Ovary (tissue), 9 donors: ENCODE results near the gene ABHD12. TPM values are rescaled to one million over a fixed set of nuclear protein-coding genes. Genes with fewer than 3 reads are reported as not detected.

Experiments used
- DNase-seq, 5 donors: peaks; one replicate each; pipeline ENCODE4 v3.0.0-alpha.2; 2019 to 2020
- H3K27ac ChIP-seq, 2 donors: fragments of 200-600 bp; one replicate each; pipeline versions ENCODE4 v1.5.1 to v1.8.0; 2019 to 2022
- H3K27me3 ChIP-seq: fragments of 200-600 bp; one replicate; pipeline ENCODE4 v1.8.0; 2022
- H3K36me3 ChIP-seq: fragments of 200-600 bp; sonication (generic); one replicate; pipeline ENCODE4 v1.5.1; 2019
- H3K4me1 ChIP-seq: one replicate; pipeline ENCODE4 v1.8.1; 2013; ENCODE audit warnings: mild to moderate bottlenecking, moderate library complexity; ENCODE audit not compliant: insufficient read depth
- H3K4me3 ChIP-seq: fragments of 200-600 bp; sonication (generic); one replicate; pipeline ENCODE4 v1.5.1; 2017
- H3K9me3 ChIP-seq, 2 donors: fragments of 200-600 bp in 1 of 2; sonication (generic) in 1 of 2; one replicate each; pipeline versions ENCODE4 v1.5.1 to v1.8.1; 2013 to 2019; ENCODE audit warnings: mild to moderate bottlenecking in 1 of 2, moderate library complexity in 1 of 2
- CTCF ChIP-seq, 3 donors: fragments of 450-650 bp in 2 of 3; fragments of 200-600 bp in 1 of 3; IDR thresholded peaks; one replicate each; pipeline versions ENCODE4 v1.5.1 to v1.8.0; 2016 to 2022; ENCODE audit warnings: antibody characterized with exemption in 3 of 3, mild to moderate bottlenecking in 1 of 3
- EP300 ChIP-seq: sonication (generic); formaldehyde crosslinking; IDR thresholded peaks from one replicate; pipeline ENCODE4 v1.6.1; 2017; ENCODE audit warnings: antibody characterized with exemption
- POLR2A ChIP-seq: fragments of 450-650 bp; IDR thresholded peaks from one replicate; pipeline ENCODE4 v1.6.1; 2017; ENCODE audit warnings: antibody characterized with exemption, mild to moderate bottlenecking, moderate library complexity
- WGBS, 3 donors: extraction: QIAGEN DNeasy Blood & Tissue Kit in 1 of 3; methylation state at CpG; one replicate each; pipeline versions ENCODE4 v1.1.5 to v1.1.7; 2013 to 2017; 5-methylcytosine and 5-hydroxymethylcytosine counted together
- intact Hi-C, 4 donors: fragments of 100-400 bp; cut with DNase I; formaldehyde crosslinking; loops; one replicate each; pipeline versions ENCODE4 v1.11.0 to v1.15.1; 2022 to 2023
- polyA plus RNA-seq, 2 donors: library from polyadenylated mRNA; stranded (reverse); fragments of 200-250 nt in 1 of 2; fragments of 350-450 nt in 1 of 2; fragmentation: Illumina TruSeq in 1 of 2; extraction: RNeasy Lipid Tissue Mini Kit (QIAGEN cat#74804) in 1 of 2; gene quantifications; one replicate each; pipeline ENCODE4 v1.2.3, GENCODE V29; 2013 to 2014
- total RNA-seq, 7 donors: library from RNA; depleted of rRNA in 2 of 7; stranded (reverse); fragments of >200 nt in 2 of 7; fragmentation: NEBNext Ultra II Directional in 3 of 7; extraction: Animal tissue kit (Norgen Biotek cat#: 25700) in 3 of 7; gene quantifications; one replicate each; pipeline versions ENCODE4 v1.1.0 to v1.2.4, GENCODE V29; 2016 to 2023
- donor health status: DM: no; HTN: no; CAD: no; lungs with moderate emphysema.
- donor health status: DM: no; HTN: no; CAD: no.
- donor health status: Bipolar disorder and iron deficiency.
- donor health status: DM: yes; HTN: yes; CAD: no.
- donor health status: DM: no; HTN: no; CAD: no.
- donor health status: DM: yes; HTN: yes; CAD: no.

The ABHD12 gene
- total and polyA plus RNA-seq, 9 donors, result 15.0 to 87.6 (median 37.6) TPM

- Histone ChIP-seq H3K36me3 (no peaks in the 10 kb centered on the region), H3K4me1 (no peaks in the 10 kb centered on the region), H3K9me3 (no peaks in the 10 kb centered on the region), H3K27ac (no peak overlapping the region), H3K27me3 (no peaks in the 10 kb centered on the region), H3K4me3 (no peak overlapping the region)
- no peak for DNase-seq
- no peak for TF ChIP-seq EP300
- TF ChIP-seq POLR2A, result no peak
- TF ChIP-seq CTCF (IDR thresholded peaks at IDR 0.05), result no peak
- intact Hi-C loops, result no loop called here
- WGBS, 3 donors, result 97 to 98% (median 97%) methylated on average over 9 of the region's 9 CpGs
Measured at GRCh38 chr20:25259788-25260254, 130.8 kb downstream of the ABHD12 start.

- Histone ChIP-seq H3K9me3 (no peaks in the 10 kb centered on the region), H3K27ac (no peak overlapping the region), H3K4me3 (no peak overlapping the region), H3K36me3 (no peaks in the 10 kb centered on the region), H3K4me1 (no peaks in the 10 kb centered on the region), H3K27me3 (no peaks in the 10 kb centered on the region)
- TF ChIP-seq EP300, result no peak
- TF ChIP-seq POLR2A, result no peak
- TF ChIP-seq CTCF (IDR thresholded peaks at IDR 0.05), result no peak
- intact Hi-C loops, result no loop called here
- no peak for DNase-seq
- 87 to 96% (median 89%) methylated on average over 12 of the region's 12 CpGs for WGBS, 3 donors
Measured at GRCh38 chr20:25259358-25259757, 131.3 kb downstream of the ABHD12 start.

GRCh38 chr20:25258828-25259227 lies 131.8 kb downstream of the ABHD12 start:
- H3K27ac ChIP-seq, result no peak overlapping the region
- no peaks in the 10 kb centered on the region for H3K4me1 ChIP-seq
- WGBS, 3 donors, result 76 to 93% (median 85%) methylated on average over 4 of the region's 4 CpGs

GRCh38 chr20:25258476-25258805 lies 132.2 kb downstream of the ABHD12 start:
- Histone ChIP-seq H3K4me3 (no peak overlapping the region), H3K9me3 (no peaks in the 10 kb centered on the region), H3K27me3 (no peaks in the 10 kb centered on the region), H3K36me3 (no peaks in the 10 kb centered on the region), H3K27ac (no peak overlapping the region), H3K4me1 (no peaks in the 10 kb centered on the region)
- TF ChIP-seq POLR2A, result no peak
- no peak for TF ChIP-seq EP300
- TF ChIP-seq CTCF (IDR thresholded peaks at IDR 0.05), result no peak
- WGBS, 3 donors, result 75 to 86% (median 83%) methylated on average over 8 of the region's 8 CpGs
- intact Hi-C loops, result no loop called here
- DNase-seq, result no peak

More at GRCh38 chr20:25258828-25259227, 131.8 kb downstream of the ABHD12 start:
- Histone ChIP-seq H3K27me3 (no peaks in the 10 kb centered on the region), H3K9me3 (no peaks in the 10 kb centered on the region), H3K4me3 (no peak overlapping the region), H3K36me3 (no peaks in the 10 kb centered on the region)
- no peak for DNase-seq
- no peak for TF ChIP-seq CTCF (IDR thresholded peaks at IDR 0.05)
- no peak for TF ChIP-seq EP300
- no peak for TF ChIP-seq POLR2A
- intact Hi-C loops, result no loop called here
